Activated CD8-positive, alpha-beta T cell treated with anti-CD3 and anti-CD28 coated beads for 36 hours (primary cell): Measurements from ENCODE around the gene ELL2. TPM values are rescaled to one million over a fixed set of nuclear protein-coding genes. Genes with fewer than 3 reads are reported as not detected.

ENCODE experiments used
- ATAC-seq: fragments of 200-7000 bp; cut with Tn5 transposase; one replicate; pipeline ENCODE4 v1.10.0; 2021; ENCODE audit warnings: mild to moderate bottlenecking, moderate library complexity
- CTCF ChIA-PET: fragments of 350-600 bp; sonication (Branson Sonifier 250); formaldehyde crosslinking; loops from one replicate; lab custom pipeline; 2021; ENCODE audit warnings: antibody characterized with exemption; lab: Charles Lee
- POLR2A ChIA-PET: fragments of 350-600 bp; sonication (Branson Sonifier 250); formaldehyde crosslinking; loops from one replicate; lab custom pipeline; 2021; ENCODE audit warnings: antibody characterized with exemption; lab: Charles Lee
- DNase-seq: peaks from one replicate; pipeline ENCODE4 v3.0.0-alpha.2; 2020
- H3K27ac Mint-ChIP-seq: one replicate; pipeline ENCODE4 v1.8.0; 2021; ENCODE audit warnings: mild to moderate bottlenecking, mixed read lengths
- H3K27me3 Mint-ChIP-seq: one replicate; pipeline ENCODE4 v1.8.0; 2021; ENCODE audit warnings: mixed read lengths
- H3K36me3 Mint-ChIP-seq: one replicate; pipeline ENCODE4 v1.8.0; 2021; ENCODE audit warnings: low read depth, mixed read lengths
- H3K4me1 Mint-ChIP-seq: one replicate; pipeline ENCODE4 v1.8.0; 2021; ENCODE audit warnings: low read depth, mixed read lengths
- H3K4me3 Mint-ChIP-seq: one replicate; pipeline ENCODE4 v1.8.0; 2021; ENCODE audit warnings: mild to moderate bottlenecking, moderate library complexity, mixed read lengths
- H3K9me3 Mint-ChIP-seq: one replicate; pipeline ENCODE4 v1.8.0; 2021; ENCODE audit warnings: mixed read lengths
- CTCF ChIP-seq: fragments of 200-600 bp; IDR thresholded peaks from one replicate; pipeline ENCODE4 v1.8.0; 2022; ENCODE audit warnings: antibody characterized with exemption, mild to moderate bottlenecking
- intact Hi-C: fragments of 100-400 bp; cut with micrococcal nuclease; formaldehyde crosslinking; loops from one replicate; pipeline ENCODE4 v1.10.0; 2022
- total RNA-seq, 2 experiments: library from RNA; stranded (reverse); gene quantifications; one replicate each; pipeline ENCODE4 v1.2.3, GENCODE V29; 2021

The ELL2 gene
- total RNA-seq, 2 experiments from 2014 or later, result 39.7 to 46.3 TPM

- H3K4me1 Mint-ChIP-seq, result peaks cover 49% of the 10 kb centered on the region
- no peak for ATAC-seq
- TF ChIP-seq CTCF, result no peak
- intact Hi-C loops, result no loop called here
- CTCF ChIA-PET, result interaction anchor here (1.0 to 1.1 kb wide), 2 partner anchors 8 to 97 kb away, joined by 3 read pairs; no protein-coding TSS in a partner anchor
- no peak overlapping the region for H3K27ac Mint-ChIP-seq
- no peaks in the 10 kb centered on the region for H3K9me3 Mint-ChIP-seq
- H3K36me3 Mint-ChIP-seq, result peaks cover 47% of the 10 kb centered on the region
- no peaks in the 10 kb centered on the region for H3K27me3 Mint-ChIP-seq
- POLR2A ChIA-PET, result interaction anchor here (1.0 kb wide), 1 partner anchor 19 kb away, joined by 3 read pairs; no protein-coding TSS in a partner anchor
- DNase-seq, result no peak
- no peak overlapping the region for H3K4me3 Mint-ChIP-seq
These were observed 5.4 kb downstream of the ELL2 start for GRCh38 chr5:95956021-95956899.

GRCh38 chr5:95954716-95955115 lies 6.9 kb downstream of the ELL2 start:
- ATAC-seq (no peak), DNase-seq (no peak)
- intact Hi-C loops, result no loop called here
- Mint-ChIP-seq H3K9me3 (no peaks in the 10 kb centered on the region), H3K27me3 (no peaks in the 10 kb centered on the region), H3K36me3 (peaks cover 32% of the 10 kb centered on the region), H3K27ac (no peak overlapping the region), H3K4me3 (no peak overlapping the region), H3K4me1 (peaks cover 50% of the 10 kb centered on the region)
- ChIA-PET CTCF (interaction anchor here (1.1 kb wide), 2 partner anchors 10 kb away, joined by 3 read pairs; no protein-coding TSS in a partner anchor), POLR2A (interaction anchor here (1.0 kb wide), 1 partner anchor 18 kb away, joined by 3 read pairs; no protein-coding TSS in a partner anchor)
- TF ChIP-seq CTCF, result no peak

- H3K9me3 Mint-ChIP-seq, result no peaks in the 10 kb centered on the region
- H3K36me3 Mint-ChIP-seq, result peaks cover 26% of the 10 kb centered on the region
- no peaks in the 10 kb centered on the region for H3K27me3 Mint-ChIP-seq
- ATAC-seq (no peak), DNase-seq (no peak)
- TF ChIP-seq CTCF, result no peak
- intact Hi-C loops, result no loop called here
- H3K4me1 Mint-ChIP-seq, result peaks cover 41% of the 10 kb centered on the region
- ChIA-PET POLR2A (interaction anchor here (0.6 kb wide), 1 partner anchor 137 kb away, joined by 3 read pairs; no protein-coding TSS in a partner anchor), CTCF (no interaction called here)
- H3K27ac Mint-ChIP-seq, result no peak overlapping the region
- H3K4me3 Mint-ChIP-seq, result no peak overlapping the region
These were observed 8.5 kb downstream of the ELL2 start for GRCh38 chr5:95953021-95953702.

GRCh38 chr5:95951916-95952315 lies 9.7 kb downstream of the ELL2 start:
- Mint-ChIP-seq H3K4me1 (peaks cover 33% of the 10 kb centered on the region), H3K27ac (no peak overlapping the region), H3K4me3 (no peak overlapping the region), H3K9me3 (no peaks in the 10 kb centered on the region), H3K27me3 (no peaks in the 10 kb centered on the region), H3K36me3 (peaks cover 26% of the 10 kb centered on the region)
- ATAC-seq (no peak), DNase-seq (no peak)
- POLR2A ChIA-PET, result no interaction called here
- intact Hi-C loops, result no loop called here
- TF ChIP-seq CTCF, result no peak
- CTCF ChIA-PET, result no interaction called here
